Measurements from ENCODE around the gene LSR. TPM values are rescaled to one million over a fixed set of nuclear protein-coding genes. Genes with fewer than 3 reads are reported as not detected.

The LSR gene
- total and polyA plus RNA-seq, 2 of the 4 experiments (the other 2 are of a cell fraction): 0.18 to 0.44 TPM

DNA sequence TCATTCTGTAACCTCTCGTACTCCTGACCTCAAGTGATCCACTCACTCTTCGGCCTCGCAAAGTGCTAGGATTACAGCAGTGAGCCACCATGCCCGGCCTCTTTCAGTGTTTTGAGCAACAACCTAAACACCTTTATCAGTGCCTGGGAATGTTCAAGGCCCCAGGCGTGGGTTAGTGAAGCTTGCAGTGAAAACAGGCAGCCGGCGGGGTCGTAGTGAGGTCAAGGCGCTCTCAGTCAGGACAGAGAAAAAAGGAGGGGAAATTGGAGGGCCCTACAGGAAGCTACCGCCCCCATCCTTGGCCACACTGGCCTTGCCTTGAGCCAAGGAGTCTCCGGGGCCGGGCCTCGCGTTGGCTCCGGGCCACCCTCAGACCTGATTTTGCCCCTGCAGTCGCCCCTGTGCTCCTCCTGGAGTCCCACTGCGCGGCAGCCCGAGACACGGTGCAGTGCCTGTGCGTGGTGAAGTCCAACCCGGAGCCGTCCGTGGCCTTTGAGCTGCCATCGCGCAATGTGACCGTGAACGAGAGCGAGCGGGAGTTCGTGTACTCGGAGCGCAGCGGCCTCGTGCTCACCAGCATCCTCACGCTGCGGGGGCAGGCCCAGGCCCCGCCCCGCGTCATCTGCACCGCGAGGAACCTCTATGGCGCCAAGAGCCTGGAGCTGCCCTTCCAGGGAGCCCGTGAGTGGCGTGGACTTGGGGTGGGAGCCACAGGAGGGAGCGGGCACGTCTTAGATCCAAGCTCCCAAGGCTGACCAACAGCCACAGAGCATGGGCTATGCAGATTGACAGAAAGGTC is 60.9 kb downstream of the LSR start:
- in situ Hi-C loops (cut with MboI; ENCODE audit: low sequenced_read_pairs) (no loop called here), intact Hi-C loops (cut with micrococcal nuclease) (no loop called here), dilution Hi-C loops (cut with HindIII; ENCODE audit: low sequenced_read_pairs, unreplicated experiment) (no loop called here)
- Histone ChIP-seq H3K9ac (ENCODE audit: low read depth, low read length) (no peak overlapping the region), H2AFZ (replicated peaks; ENCODE audit: low read length, poor library complexity) (peak overlapping the region; percentile 33), H3K4me1 (ENCODE audit: control insufficient read depth, insufficient read depth, low read length) (no peaks in the 10 kb centered on the region), H2BK15ac (ENCODE audit: low read depth, low read length) (no peak overlapping the region), H3K27me3 (ENCODE audit: control insufficient read depth, insufficient read depth, low read length) (no peaks in the 10 kb centered on the region; the same call in 1 of the 2 replicates), H3K36me3 (ENCODE audit: control insufficient read depth, insufficient read depth, low read length) (no peaks in the 10 kb centered on the region), H3K18ac (ENCODE audit: low read depth, low read length) (no peak overlapping the region), H3K79me1 (ENCODE audit: low read depth in 1 of 2, low read length in 2 of 2) (no peaks in the 10 kb centered on the region), H4K8ac (ENCODE audit: low read depth in 2 of 2, low read length in 2 of 2) (no peak overlapping the region), H2BK5ac (ENCODE audit: low read depth, low read length, poor library complexity, severe bottlenecking) (no peak overlapping the region), H3K56ac (ENCODE audit: extremely low read depth, insufficient read depth, low read length) (no peak overlapping the region), H2BK20ac (ENCODE audit: low read depth, low read length) (no peak overlapping the region), H3K4me2 (ENCODE audit: low read depth, low read length) (no peak overlapping the region), H4K5ac (ENCODE audit: low read depth, low read length) (no peak overlapping the region), H3K23ac (ENCODE audit: low read depth, low read length) (no peak overlapping the region), H3K27ac (ENCODE audit: insufficient read depth, low read length) (no peak overlapping the region), H2BK120ac (ENCODE audit: low read depth, low read length) (no peak overlapping the region), H4K91ac (ENCODE audit: insufficient read depth, low read depth, low read length) (no peak overlapping the region), H3K9me1 (ENCODE audit: insufficient read depth, low read length) (no peaks in the 10 kb centered on the region), H2AK5ac (ENCODE audit: low read depth, low read length) (no peak overlapping the region), H3K14ac (replicated peaks; ENCODE audit: low read depth, low read length) (no peak overlapping the region), H4K20me1 (ENCODE audit: insufficient read depth, low read length) (no peaks in the 10 kb centered on the region), H3K4ac (ENCODE audit: low read depth, low read length) (no peak overlapping the region), H2AK9ac (replicated peaks; ENCODE audit: low read depth, low read length, poor library complexity) (no peak overlapping the region), H3K4me3 (ENCODE audit: insufficient read depth, low read depth, low read length) (no peak overlapping the region), H3K9me3 (ENCODE audit: control insufficient read depth, insufficient read depth, low read length) (no peaks in the 10 kb centered on the region)
- POLR2A ChIA-PET (ENCODE audit: unreplicated experiment): no interaction called here
- no peak for ATAC-seq (ENCODE audit: low read depth)
- no TSS peak for BruUV-seq (replicated peaks)
- WGBS, 2 experiments (ENCODE audit: extremely low coverage in 2 of 2, insufficient read length in 1 of 2): 39% methylated on average over 14 of the region's 47 CpGs; no CpG with 5 or more reads in 1 of the 2 experiments
- TF ChIP-seq MAFK (IDR thresholded peaks at IDR 0.05; ENCODE audit: low read depth, low read length) (no peak), CHD1 (IDR thresholded peaks at IDR 0.05; ENCODE audit: low read depth, low read length) (no peak), NFE2L2 (IDR thresholded peaks at IDR 0.05; ENCODE audit: low read depth, low read length) (no peak), BHLHE40 (IDR thresholded peaks at IDR 0.05; ENCODE audit: low read depth, low read length) (no peak), CEBPB (IDR thresholded peaks at IDR 0.05; ENCODE audit: low read depth, low read length) (no peak), MAZ (IDR thresholded peaks at IDR 0.05; ENCODE audit: borderline replicate concordance, low read depth, low read length) (no peak), FOS (IDR thresholded peaks at IDR 0.05; ENCODE audit: low read depth, low read length) (no peak), POLR2A (IDR thresholded peaks at IDR 0.05; ENCODE audit: low read depth, low read length) (no peak), MXI1 (IDR thresholded peaks at IDR 0.05; ENCODE audit: borderline replicate concordance, low read depth, low read length) (no peak), RCOR1 (IDR thresholded peaks at IDR 0.05; ENCODE audit: insufficient replicate concordance, low read length) (no peak), SMC3 (IDR thresholded peaks at IDR 0.05; ENCODE audit: low read depth, low read length) (no peak), RFX5 (IDR thresholded peaks at IDR 0.05; ENCODE audit: low read depth, low read length) (no peak), RAD21 (IDR thresholded peaks at IDR 0.05; ENCODE audit: low read length) (no peak)
- TF ChIP-seq, protein P1, sequence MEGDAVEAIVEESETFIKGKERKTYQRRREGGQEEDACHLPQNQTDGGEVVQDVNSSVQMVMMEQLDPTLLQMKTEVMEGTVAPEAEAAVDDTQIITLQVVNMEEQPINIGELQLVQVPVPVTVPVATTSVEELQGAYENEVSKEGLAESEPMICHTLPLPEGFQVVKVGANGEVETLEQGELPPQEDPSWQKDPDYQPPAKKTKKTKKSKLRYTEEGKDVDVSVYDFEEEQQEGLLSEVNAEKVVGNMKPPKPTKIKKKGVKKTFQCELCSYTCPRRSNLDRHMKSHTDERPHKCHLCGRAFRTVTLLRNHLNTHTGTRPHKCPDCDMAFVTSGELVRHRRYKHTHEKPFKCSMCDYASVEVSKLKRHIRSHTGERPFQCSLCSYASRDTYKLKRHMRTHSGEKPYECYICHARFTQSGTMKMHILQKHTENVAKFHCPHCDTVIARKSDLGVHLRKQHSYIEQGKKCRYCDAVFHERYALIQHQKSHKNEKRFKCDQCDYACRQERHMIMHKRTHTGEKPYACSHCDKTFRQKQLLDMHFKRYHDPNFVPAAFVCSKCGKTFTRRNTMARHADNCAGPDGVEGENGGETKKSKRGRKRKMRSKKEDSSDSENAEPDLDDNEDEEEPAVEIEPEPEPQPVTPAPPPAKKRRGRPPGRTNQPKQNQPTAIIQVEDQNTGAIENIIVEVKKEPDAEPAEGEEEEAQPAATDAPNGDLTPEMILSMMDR (conservative IDR thresholded peaks at IDR 0.05; ENCODE audit: low read depth, low read length): no peak
- TF ChIP-seq, protein P2, sequence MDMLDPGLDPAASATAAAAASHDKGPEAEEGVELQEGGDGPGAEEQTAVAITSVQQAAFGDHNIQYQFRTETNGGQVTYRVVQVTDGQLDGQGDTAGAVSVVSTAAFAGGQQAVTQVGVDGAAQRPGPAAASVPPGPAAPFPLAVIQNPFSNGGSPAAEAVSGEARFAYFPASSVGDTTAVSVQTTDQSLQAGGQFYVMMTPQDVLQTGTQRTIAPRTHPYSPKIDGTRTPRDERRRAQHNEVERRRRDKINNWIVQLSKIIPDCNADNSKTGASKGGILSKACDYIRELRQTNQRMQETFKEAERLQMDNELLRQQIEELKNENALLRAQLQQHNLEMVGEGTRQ (IDR thresholded peaks at IDR 0.05; ENCODE audit: low read depth, low read length): no peak
- TF ChIP-seq, protein P3, sequence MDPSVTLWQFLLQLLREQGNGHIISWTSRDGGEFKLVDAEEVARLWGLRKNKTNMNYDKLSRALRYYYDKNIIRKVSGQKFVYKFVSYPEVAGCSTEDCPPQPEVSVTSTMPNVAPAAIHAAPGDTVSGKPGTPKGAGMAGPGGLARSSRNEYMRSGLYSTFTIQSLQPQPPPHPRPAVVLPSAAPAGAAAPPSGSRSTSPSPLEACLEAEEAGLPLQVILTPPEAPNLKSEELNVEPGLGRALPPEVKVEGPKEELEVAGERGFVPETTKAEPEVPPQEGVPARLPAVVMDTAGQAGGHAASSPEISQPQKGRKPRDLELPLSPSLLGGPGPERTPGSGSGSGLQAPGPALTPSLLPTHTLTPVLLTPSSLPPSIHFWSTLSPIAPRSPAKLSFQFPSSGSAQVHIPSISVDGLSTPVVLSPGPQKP (IDR thresholded peaks at IDR 0.05; ENCODE audit: borderline replicate concordance, low read depth, low read length): no peak
- CTCF ChIA-PET: no interaction called here
- peak; percentile 16 for DNase-seq

Measured in IMR-90 (cell line).